Uterus (tissue), 2 donors: ENCODE measurements around the gene GRIK2.

Experiments used
- POLR2A ChIP-seq, 2 donors: fragments of 450-650 bp; IDR thresholded peaks; one replicate each; pipeline ENCODE4 v1.6.1; 2016; ENCODE audit warnings: antibody characterized with exemption in 2 of 2, mild to moderate bottlenecking in 1 of 2, moderate library complexity in 1 of 2
- TF ChIP-seq, protein P1 (sequence below), 4 experiments: fragments of 200-600 bp in 2 of 4; fragments of 450-650 bp in 2 of 4; sonication (generic) in 2 of 4; IDR thresholded peaks; one replicate each; pipeline ENCODE4 v1.5.1; 2016 to 2019; ENCODE audit warnings: antibody characterized with exemption in 4 of 4, mild to moderate bottlenecking in 2 of 4, moderate library complexity in 1 of 4

DNA sequence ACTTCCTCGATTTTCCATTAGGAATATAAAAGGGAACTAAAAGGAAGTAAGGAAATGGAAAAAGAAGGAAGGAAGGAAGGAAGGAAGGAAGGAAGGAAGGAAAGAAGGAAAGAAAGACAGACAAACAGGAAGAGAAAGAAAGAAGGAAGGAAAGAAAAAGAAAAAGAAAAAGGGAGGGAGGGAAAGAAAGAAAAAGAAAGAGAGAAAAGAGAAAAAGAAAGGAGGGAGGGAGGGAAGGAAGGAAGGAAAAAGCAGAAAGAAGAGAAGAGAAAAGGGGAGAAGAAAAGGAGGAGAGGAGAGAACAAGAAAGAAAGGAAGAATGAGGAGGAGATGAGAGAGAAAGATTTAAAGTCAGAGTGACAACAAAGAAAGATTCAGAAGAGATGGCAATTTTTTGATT is 724.5 kb downstream of the GRIK2 start:
- TF ChIP-seq, protein P1, sequence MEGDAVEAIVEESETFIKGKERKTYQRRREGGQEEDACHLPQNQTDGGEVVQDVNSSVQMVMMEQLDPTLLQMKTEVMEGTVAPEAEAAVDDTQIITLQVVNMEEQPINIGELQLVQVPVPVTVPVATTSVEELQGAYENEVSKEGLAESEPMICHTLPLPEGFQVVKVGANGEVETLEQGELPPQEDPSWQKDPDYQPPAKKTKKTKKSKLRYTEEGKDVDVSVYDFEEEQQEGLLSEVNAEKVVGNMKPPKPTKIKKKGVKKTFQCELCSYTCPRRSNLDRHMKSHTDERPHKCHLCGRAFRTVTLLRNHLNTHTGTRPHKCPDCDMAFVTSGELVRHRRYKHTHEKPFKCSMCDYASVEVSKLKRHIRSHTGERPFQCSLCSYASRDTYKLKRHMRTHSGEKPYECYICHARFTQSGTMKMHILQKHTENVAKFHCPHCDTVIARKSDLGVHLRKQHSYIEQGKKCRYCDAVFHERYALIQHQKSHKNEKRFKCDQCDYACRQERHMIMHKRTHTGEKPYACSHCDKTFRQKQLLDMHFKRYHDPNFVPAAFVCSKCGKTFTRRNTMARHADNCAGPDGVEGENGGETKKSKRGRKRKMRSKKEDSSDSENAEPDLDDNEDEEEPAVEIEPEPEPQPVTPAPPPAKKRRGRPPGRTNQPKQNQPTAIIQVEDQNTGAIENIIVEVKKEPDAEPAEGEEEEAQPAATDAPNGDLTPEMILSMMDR (IDR thresholded peaks at IDR 0.05), result no peak
- TF ChIP-seq POLR2A (IDR thresholded peaks at IDR 0.05), result no peak
